Muscle of back (tissue), 11 donors: ENCODE measurements around the gene NLGN1. TPM values are rescaled to one million over a fixed set of nuclear protein-coding genes. Genes with fewer than 3 reads are reported as not detected.
"Not testable (repeated sequence)": the region's sequence is repeated elsewhere in the genome, so short reads cannot be mapped to it uniquely, and the experiment has no call there.

Experiments
- DNase-seq, 3 donors: peaks; one replicate each; pipeline versions ENCODE4 v3.0.0 to v3.0.0-alpha.2; 2013
- polyA plus RNA-seq, 10 donors: library from polyadenylated mRNA; unstranded; fragments of 120-200 nt; gene quantifications; one replicate each; pipeline ENCODE4 v1.2.1, GENCODE V29; 2013; ENCODE audit not compliant: insufficient read length in 10 of 10

NLGN1 gene
- polyA plus RNA-seq, 10 donors = 1.5 to 2.7 (median 2.0) TPM

DNA sequence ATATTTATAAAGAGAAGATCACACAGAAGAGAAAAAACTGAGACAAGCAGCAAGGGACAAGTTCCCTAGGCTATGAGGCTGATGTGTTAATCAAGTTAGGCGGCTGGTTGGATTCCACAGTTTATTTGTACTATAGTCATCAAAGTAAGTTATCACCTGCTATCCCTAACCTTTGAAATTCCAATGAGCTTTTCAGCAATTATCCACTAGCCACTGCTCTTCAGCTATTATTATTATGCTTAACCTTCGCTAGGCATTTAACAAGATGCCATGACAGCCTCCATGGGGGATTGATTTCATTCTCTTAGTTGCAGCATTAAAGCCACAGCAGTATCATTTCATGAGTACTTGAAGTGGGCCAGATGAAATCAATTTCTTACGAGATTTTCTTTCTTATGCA, 762.1 kb downstream of the NLGN1 start:
- DNase-seq = no peak

DNA sequence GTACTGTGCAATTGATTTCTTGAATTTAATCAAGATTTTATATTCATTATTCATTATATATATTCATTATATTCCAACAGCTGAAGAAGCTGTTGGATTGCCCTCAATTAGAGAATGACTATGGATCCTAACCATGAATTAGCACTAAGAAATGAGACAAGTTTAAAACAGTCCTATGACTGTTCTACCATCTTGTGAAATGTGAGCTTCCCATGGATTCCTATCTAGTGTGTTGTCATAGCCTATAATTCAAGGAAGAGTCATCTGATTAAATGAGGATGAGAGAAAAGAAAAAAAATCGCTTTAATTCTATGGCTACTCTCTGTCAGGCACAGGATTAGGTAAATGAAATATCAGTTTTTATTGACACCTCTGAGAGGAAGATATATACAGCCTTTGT, 765.0 kb downstream of the NLGN1 start:
- no peak for DNase-seq

DNA sequence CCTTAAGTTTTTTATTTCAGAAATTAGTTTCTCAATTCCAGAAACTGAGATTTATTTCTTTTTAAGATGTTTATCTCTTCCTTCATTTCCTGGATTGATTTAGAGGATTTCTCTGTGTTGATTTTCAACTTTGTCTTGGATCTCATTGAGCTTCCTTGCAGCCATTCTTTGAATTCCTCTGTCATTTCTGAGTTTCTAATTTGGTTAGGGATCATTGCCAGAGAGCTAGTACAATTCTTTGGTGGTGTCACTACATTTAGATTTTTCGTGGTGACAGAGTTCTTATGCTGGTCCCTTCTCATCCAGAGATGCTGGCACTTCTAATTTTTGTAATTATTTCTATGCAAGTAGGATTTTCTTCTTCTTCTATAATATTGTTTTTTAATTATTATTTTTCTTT, 770.5 kb downstream of the NLGN1 start:
- DNase-seq = no peak

DNA sequence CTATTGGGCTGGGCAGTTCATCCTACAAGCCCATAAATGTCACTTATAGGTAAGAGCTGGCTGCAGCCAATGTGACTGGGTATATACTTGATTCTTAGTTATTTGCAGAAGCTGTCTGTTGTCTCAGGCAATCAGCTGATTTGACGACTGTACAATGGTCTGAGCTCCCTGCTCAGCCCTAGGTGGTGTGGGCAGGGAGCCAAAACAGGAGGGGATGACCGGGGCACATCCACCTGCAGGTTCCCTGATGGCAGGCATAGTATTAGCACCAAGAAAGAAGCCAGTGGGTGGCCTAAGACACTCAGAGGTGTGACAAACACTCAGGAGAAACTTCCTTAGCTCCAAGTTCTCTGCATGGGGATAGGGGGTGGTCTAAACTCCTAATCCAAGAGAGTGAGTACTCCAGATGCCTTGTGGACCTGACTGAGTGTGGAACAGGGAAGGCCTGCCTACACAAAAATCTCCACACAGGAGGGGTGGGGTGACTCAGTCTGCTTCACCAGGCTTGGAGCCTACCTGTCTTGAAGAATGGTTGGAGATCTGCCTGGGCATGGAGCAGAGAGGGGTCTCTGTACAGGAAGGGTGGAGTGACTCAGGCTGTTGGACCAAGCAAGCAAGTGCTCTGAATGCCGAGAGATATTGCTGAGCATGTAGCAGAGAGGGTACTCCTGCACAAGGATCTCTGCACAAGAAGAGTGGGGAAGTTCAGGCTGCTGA, 771.2 kb downstream of the NLGN1 start:
- DNase-seq = no peak

DNA sequence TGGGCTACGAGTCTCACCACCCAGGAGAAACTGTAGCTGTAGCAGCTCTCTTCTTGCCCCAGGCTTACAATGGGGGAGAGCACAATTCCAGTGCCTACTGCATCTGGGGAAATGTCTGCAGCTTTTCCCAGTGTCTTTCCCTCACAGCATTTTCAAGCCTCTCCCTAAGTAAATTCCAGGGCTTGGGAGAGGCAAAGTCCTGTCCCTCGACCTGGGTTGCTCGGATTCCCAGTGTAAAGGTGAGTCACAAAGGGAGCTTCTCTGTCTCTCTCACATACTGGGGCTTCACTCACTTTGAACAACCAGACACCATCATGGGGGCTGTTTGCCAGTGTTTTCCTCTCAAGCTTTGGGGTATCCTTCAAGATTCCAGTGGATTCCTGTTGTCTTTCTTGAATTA, 772.2 kb downstream of the NLGN1 start:
- no peak for DNase-seq

DNA sequence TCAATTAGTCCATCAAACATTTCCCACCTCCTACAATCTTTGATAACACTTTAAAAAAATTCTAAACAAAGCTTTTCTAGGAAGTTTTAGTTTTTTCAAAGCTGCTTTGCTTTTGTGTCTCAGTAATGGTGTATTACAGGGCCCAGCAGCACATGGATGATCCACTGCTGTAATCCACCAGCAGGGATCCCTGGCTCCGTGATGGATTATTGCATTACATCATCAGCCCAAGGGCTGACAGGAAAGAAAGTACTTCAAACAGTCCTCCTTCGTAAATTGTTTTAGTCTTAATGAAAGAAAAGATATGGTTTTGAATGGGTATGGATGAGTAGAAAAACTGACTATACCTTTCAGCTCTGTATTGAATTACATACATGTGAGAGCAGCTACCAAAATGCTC, 772.7 kb downstream of the NLGN1 start:
- peak in 1 of 3 donors; percentile 12 for DNase-seq

DNA sequence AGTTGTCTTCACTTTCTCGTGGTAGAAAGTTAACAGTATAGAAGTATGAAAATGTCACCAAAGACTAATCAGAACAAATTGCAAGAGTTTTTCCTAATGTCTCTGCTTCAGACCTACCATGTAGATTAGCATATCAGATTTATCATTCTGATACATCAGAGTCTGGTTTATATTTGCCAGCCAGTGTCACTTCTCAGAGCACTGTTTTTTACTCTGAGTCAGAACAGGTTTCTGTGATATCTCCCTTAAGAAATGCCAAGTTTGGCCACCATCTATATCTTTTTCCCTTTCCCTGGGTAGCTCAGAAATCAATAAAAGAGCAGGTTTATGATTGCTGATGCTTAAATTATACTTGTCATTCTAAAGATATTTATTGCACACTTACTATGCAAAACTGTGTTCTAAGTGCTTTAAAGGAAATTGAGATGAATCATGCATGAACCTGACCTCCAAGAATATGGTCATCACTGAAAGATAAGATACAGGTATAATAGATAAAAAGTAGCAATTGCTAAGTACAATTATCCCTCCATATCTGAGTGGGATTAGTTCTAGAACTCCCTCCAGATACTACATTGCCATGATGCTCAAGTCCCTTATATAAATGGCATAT, 788.9 kb downstream of the NLGN1 start:
- DNase-seq = no peak

DNA sequence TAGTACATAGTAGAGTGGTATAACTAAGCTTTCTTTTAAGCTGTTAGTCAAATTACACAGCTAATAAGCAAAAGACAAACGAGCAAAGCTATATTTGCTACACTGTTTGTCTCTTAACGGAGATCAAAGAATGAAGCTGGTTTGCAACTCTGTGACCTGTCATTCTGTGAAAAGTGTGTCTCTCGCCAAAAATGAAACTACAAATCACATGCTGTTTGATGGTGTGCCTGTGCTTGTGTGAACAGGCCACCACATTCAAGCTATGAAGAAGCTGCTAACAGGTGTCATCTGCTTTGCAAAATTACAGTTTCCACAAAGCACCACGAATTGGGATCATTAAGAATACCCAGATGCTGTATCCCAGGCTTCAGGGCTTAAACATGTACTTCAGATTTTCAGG, 793.8 kb downstream of the NLGN1 start:
- no peak for DNase-seq

DNA sequence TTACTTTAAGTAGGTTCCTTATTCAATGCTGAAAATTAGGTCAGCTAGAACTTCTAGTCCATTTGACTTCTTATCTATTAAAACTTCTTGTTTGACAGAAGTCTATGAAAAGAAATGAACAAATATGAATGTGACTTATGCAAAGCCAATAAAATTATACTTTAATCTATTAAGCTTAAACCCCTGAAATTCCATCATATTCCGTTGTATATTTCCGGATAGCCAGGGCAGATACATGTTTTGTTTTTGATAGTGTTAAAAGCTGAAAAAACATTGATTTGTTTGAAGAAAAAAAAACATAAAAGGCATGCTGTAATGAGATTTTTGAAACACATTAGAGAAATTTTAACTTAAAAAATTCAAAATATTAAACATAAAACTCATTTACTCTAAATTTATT, 794.4 kb downstream of the NLGN1 start:
- DNase-seq = no peak

DNA sequence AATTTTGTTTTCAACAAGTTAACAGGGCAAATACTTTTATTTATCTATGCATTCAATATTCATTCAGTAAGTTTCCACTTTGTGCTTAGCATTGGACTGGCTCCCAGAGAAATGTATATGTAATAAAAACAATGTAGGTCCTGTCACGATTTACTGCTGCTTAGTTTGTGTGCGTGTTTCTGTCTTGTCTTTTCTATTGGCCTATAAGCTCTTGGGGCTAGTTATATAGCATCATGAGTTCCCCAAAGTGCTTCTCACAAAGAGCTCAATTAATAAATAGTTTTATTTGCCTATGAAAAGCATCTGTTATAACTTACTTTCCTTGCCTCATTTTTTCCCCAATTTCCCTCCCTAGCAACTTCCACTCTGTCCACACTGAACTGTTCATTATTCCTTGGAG, 794.9 kb downstream of the NLGN1 start:
- peak in 1 of 3 donors; percentile 59 for DNase-seq

DNA sequence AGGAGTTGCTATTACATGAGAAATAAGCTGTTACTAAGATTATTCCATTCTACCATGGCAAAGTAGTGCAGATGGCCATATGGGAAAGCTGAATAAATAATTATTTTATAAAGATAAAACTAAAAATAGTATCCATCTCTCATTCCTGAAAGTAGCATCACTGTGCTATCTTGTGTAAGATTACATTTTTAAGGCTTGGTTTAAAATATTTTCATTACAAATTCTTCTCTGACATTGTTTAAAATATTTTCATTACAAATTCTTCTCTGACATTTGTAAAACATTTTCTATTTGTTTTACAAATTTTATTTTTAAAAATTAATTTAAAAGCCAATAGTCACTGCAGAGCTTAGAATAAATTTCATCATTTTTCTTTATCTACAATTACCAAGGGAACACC, 796.1 kb downstream of the NLGN1 start:
- peak in 1 of 3 donors; percentile 31 for DNase-seq

DNA sequence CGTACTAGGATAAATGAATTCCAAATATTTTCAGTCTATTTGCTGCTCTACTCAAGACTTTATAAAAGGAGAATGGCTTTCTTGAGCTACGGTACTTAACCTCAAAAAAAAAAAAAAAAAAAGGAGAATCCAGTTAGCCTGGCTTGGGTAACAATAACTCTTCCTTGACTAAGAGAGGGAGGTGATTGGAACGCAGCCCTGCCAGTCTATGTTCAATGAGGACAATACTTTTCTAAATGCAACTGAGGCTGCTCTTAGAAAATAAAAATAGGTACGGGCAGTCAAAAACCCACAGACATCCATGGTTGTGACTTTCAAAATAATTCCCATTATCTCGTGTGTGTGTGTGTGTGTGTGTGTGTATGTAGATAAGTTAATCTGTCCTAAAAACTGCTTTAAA, 799.9 kb downstream of the NLGN1 start:
- DNase-seq = no peak

DNA sequence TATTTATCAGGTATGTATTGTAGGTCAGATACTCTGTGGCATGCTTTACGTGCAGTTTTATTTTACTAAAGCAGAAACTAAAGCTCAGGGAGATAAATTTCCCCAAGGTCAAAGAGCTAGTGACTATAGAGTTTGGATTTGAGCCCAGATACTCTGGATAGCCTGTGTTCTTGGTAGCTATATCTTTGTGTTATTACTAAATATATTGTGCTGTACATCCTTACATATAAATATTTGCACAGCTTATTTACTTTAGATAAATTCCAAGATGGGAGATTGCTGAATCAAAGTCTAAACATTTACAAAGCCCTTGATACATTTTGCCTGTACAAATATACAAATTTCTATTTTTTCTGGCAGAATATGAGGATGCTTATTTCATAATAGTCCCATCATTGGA, 800.7 kb downstream of the NLGN1 start:
- peak in 2 of 3 donors; percentile 4 to 26 for DNase-seq

DNA sequence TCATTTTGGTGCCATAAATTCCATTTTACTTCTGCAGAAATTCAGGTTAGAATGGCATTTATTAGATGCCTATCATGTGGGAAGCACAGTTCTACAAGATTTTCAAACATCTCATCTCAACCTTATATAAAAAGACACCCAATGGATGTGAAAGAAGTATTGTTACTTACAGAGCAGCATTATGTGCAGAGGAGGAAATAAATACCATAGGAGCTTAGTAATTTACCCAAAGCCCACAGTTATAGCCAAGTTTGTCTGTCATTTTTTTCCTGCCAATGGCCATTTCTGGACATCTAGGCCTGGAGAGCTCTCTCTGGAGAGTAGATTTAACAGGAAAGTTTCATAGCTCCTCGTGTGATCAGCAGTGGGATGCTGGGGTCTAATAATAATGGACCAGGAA, 802.2 kb downstream of the NLGN1 start:
- no peak for DNase-seq

DNA sequence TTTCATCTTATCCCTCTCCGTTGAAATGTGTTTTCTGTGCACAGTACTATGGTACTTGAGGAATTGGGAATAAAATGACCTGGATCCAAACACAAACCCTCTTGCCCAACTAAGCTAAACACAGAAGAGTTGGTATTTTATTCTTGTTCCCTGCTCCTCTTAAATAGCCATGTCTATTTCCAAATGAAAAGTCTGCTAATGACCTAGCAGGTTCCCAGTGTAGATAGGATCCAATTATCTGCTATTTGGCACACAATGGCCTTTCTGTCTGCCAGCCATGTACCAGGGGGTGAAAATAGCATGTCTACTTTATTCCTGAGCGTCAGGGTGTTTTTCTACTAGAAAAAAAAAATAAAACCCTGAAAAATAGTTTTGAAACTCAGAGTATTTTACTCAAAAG, 804.6 kb downstream of the NLGN1 start:
- no peak for DNase-seq

DNA sequence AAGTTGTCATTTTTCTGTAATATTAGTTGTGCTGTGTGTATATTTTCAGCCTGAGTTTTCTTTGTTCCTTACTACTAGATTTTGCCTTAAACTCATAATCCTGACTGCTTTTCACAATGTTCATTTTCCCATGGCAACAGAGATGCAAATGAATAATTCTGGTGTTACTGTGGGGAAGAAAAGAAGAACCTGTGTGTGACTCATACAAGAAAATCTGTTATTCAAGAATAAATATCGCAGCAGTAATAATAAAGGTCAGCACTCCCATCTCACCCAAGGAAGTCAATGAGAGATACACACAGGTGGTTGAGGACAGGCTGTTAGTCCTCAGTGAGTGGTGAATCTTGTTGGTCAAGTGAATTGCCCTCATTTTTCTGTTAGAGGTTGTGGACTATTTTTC, 805.0 kb downstream of the NLGN1 start:
- DNase-seq = no peak

DNA sequence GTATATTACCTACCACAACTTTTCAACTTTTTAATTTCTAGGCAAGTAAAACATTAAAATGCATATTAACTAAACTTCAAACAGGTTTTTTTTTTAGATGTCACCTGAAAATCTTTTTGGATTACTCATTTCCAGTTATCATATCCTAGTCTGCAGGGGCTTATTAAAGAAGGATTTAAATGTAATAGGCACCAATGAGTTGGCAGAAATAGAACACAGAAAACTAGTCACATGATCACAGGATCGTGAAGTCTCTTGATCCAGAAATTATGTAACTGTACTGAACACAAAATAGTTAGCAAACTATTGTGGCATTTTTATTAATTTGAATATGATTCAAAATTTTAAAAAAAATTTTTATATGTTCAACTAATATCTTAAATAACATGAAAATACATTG, 807.2 kb downstream of the NLGN1 start:
- DNase-seq = no peak

DNA sequence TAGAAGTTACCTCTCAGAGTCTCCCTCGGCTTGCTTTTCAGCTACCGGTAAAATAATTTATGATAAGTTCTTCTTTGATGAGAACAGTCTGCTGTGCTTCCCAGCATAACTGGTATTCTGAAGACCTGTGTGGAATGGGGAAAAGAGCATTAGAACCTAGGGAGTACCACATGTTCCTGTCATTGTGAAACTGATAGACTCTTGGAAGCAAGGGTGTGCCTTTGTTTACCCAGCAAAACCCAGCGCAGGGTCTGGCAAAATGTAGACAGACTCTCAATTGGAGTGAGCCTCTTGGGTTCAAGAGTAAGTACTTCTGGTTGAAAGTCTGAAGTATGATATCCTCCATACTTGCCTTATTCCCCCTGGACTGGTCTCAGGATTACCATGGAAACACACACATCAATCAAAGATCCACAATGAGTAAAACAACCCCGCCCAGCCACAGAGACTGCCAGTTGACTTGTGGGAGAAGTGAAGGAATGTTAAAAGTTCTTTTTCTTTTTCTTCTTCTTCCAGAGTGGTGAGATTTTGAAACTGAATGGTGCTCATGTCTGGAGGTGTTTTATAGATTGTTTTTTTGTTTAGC, 809.2 kb downstream of the NLGN1 start:
- no peak for DNase-seq

DNA sequence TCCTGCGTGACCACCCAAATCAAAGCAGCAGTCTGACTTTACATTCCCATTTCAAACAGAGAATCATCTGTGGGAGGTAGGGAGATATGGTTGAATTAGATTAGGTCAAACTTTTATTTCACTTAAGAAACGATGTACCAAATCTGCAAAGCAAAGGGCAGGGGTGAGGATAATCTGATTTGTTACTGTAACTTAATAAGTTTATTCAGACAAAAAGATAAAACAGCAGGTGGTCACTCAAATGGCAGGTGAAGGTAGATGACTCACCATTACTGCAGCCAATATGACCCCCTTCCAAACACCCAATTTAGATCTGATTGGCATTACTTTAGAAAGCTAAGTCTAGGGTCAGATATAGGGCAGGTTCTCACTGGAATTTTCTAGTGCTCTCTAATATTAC, 810.6 kb downstream of the NLGN1 start:
- DNase-seq = no peak

DNA sequence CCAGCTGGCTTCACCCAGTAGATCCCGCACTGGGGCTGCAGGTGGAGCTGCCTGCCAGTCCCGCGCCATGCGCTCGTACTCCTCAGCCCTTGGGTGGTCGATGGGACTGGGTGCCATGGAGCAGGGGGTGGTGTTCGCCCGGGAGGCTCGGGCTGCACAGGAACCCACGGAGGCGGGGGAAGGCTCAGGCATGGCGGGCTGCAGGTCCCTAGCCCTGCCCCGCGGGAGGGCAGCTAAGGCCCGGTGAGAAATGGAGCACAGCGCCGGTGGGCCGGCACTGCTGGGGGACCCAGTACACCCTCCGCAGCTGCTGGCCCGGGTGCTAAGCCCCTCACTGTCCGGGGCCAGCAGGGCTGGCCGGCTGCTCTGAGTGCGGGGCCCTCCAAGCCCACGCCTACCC, 814.4 kb downstream of the NLGN1 start:
- DNase-seq = not testable (repeated sequence)

DNA sequence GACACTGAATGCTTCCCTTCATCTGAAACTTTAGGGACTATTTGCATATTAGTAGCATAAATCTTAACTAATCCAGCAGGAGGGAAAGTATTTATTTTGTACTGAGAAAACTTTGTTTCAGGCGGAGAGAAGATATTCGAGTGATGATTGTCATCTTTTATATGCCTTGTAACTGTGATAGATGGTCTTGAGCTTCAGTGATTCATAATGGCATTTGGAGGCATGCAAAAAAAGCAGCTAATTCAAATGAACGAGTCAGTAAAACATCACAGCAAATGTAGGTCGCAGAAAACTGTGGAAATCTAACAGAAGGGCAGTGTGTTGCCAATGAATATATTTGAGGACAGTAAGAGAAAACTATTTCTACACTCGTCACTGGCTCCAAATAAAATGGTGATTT, 817.9 kb downstream of the NLGN1 start:
- peak in 1 of 3 donors; percentile 11 for DNase-seq

DNA sequence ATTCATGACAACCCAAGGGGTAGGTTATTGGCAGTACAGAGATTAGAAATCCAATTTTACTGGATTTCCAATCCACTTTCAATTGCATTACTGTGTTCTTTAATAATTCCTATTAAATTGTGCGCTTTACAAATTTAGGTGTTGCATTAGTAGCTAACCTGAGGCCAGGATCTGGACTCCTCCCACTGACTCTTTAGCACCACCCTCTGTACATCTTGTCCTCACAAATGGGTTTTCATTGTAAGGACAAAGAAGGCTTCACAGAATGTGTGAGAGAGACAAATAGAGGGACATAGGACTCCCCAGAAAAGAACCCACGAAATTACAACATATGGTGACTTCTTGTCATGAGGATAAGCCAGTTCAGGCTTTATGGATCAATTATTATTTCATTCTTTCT, 818.5 kb downstream of the NLGN1 start:
- DNase-seq = no peak

DNA sequence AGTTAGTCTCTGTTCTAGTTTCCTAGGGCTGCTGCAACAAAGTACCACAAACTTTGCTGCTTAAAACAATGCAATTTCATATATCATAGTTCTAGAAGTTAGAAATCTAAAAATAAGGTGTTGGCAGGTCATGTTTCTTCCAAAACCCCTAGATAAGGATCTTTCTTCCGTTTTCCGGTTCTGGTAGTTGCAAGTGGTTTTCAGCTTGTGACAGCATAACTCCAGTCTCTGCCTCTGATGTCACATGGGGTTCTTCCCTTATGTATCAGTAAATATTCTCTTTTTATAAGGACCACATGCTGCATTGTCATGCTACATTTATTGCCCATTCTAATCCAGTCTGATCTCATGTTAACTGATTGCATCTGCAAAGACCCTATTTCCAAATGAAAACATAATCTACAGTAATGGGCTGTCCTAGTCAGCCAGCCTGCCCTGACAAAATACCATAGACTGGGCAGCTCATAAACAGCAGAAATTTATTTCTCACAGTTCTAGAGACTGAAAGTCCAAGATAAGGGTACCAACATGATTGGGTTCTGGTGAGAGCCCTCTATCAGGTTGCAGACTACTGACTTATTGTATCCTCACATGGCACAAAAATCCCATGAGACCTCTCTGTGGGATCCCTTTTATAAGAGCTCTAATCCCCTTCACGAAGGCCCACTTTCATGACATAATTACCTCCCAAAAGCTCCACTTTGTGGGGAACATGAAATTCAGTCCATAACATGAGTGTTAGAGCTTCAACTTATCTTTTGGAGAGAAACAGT, 819.6 kb downstream of the NLGN1 start:
- no peak for DNase-seq
